SK-N-SH (cell line): ENCODE data around the gene METTL9. TPM values are rescaled to one million over a fixed set of nuclear protein-coding genes. Genes with fewer than 3 reads are reported as not detected.
A peak's percentile ranks its signal among the peaks of the same experiment; 100 is the strongest.

Experiments
- CTCF ChIA-PET: fragments of 300-600, 350-600 bp; formaldehyde crosslinking; extraction: SDS; loops from one replicate; lab custom pipeline; 2021; lab: Yijun Ruan, JAX
- POLR2A ChIA-PET: fragments of 350-600 bp; sonication (Branson Sonifier 250); formaldehyde crosslinking; extraction: SDS; loops from one replicate; lab custom pipeline; 2020; ENCODE audit warnings: antibody characterized with exemption, inconsistent platforms; lab: Yijun Ruan, JAX
- DNase-seq: peaks from one replicate; pipeline ENCODE4 v3.0.0; 2012
- H2AFZ ChIP-seq: fragments of 200-600 bp; sonication (generic); 2 replicates; pipeline ENCODE4 v1.8.1; 2016; ENCODE audit warnings: antibody characterized with exemption, mild to moderate bottlenecking, low read depth
- H3F3A ChIP-seq: fragments of 200-600 bp; sonication (generic); replicated peaks from 2 replicates; pipeline ENCODE3; 2016; ENCODE audit warnings: antibody characterized with exemption, mild to moderate bottlenecking; ENCODE audit not compliant: insufficient read depth
- H3K27ac ChIP-seq, 2 experiments: fragments of 200-500 bp in 1 of 2; fragments of 200-600 bp in 1 of 2; sonication (Bioruptor generic) in 1 of 2; sonication (generic), shearing (Covaris generic) in 1 of 2; 2 replicates each; pipeline versions ENCODE4 v1.5.1 to v1.6.1; 2014 to 2016; ENCODE audit warnings: low read depth in 2 of 2, inconsistent platforms in 1 of 2, low read length in 1 of 2, mild to moderate bottlenecking in 1 of 2, mixed read lengths in 1 of 2
- H3K27me3 ChIP-seq: fragments of 200-600 bp; sonication (generic), shearing (Covaris generic); 2 replicates; pipeline ENCODE4 v1.6.1; 2016; ENCODE audit warnings: mixed run types; ENCODE audit not compliant: insufficient read depth
- H3K36me3 ChIP-seq, 2 experiments: fragments of 200-500 bp in 1 of 2; fragments of 200-600 bp in 1 of 2; sonication (Bioruptor generic) in 1 of 2; sonication (generic) in 1 of 2; replicated peaks in 1 of 2; 2 replicates each; pipeline versions ENCODE3 to v1.5.1; 2014 to 2016; ENCODE audit warnings: low read length in 1 of 2, mild to moderate bottlenecking in 1 of 2; ENCODE audit not compliant: insufficient read depth in 2 of 2, control insufficient read depth in 1 of 2
- H3K4me1 ChIP-seq, 2 experiments: fragments of 200-500 bp in 1 of 2; fragments of 200-600 bp in 1 of 2; sonication (Bioruptor generic) in 1 of 2; sonication (generic), shearing (Covaris generic) in 1 of 2; 2 replicates each; pipeline versions ENCODE4 v1.5.1 to v1.6.1; 2014 to 2016; ENCODE audit warnings: low read depth in 1 of 2, low read length in 1 of 2, mixed run types in 1 of 2; ENCODE audit not compliant: insufficient read depth in 2 of 2, control insufficient read depth in 1 of 2
- H3K4me2 ChIP-seq: fragments of 200-600 bp; sonication (generic), shearing (Covaris generic); 2 replicates; pipeline ENCODE4 v1.6.1; 2017; ENCODE audit warnings: mixed run types
- H3K4me3 ChIP-seq, 2 experiments: fragments of 200-500 bp in 1 of 2; fragments of 200-600 bp in 1 of 2; sonication (Bioruptor generic) in 1 of 2; sonication (generic), shearing (Covaris generic) in 1 of 2; 2 replicates each; pipeline versions ENCODE4 v1.5.1 to v1.8.1; 2014 to 2016; ENCODE audit warnings: low read depth in 2 of 2, inconsistent platforms in 1 of 2, low read length in 1 of 2, mild to moderate bottlenecking in 1 of 2, mixed read lengths in 1 of 2, moderate library complexity in 1 of 2
- H3K79me2 ChIP-seq: fragments of 200-600 bp; sonication (generic); 2 replicates; pipeline ENCODE4 v1.8.1; 2017; ENCODE audit warnings: mild to moderate bottlenecking; ENCODE audit not compliant: insufficient read depth
- H3K9ac ChIP-seq: fragments of 200-600 bp; sonication (generic); 2 replicates; pipeline ENCODE4 v1.6.1; 2017; ENCODE audit warnings: mixed run types
- H3K9me2 ChIP-seq: fragments of 200-600 bp; sonication (generic); 2 replicates; pipeline ENCODE4 v1.6.1; 2017; ENCODE audit warnings: mixed run types
- H3K9me3 ChIP-seq: fragments of 200-600 bp; sonication (generic); 2 replicates; pipeline ENCODE4 v1.6.1; 2017; ENCODE audit warnings: mixed run types, mild to moderate bottlenecking, moderate library complexity
- H4K20me1 ChIP-seq: fragments of 200-600 bp; sonication (generic); 2 replicates; pipeline ENCODE4 v1.6.1; 2017; ENCODE audit warnings: mild to moderate bottlenecking, mixed run types; ENCODE audit not compliant: insufficient read depth
- FOSL2 ChIP-seq: IDR thresholded peaks from 2 replicates; pipeline ENCODE4 v1.4.0; 2012; ENCODE audit warnings: low read depth, mild to moderate bottlenecking, moderate library complexity, borderline replicate concordance
- FOXM1 ChIP-seq: IDR thresholded peaks from 2 replicates; pipeline ENCODE4 v1.4.0; 2012; ENCODE audit warnings: low read depth, mild to moderate bottlenecking
- GABPA ChIP-seq: IDR thresholded peaks from 2 replicates; pipeline ENCODE4 v1.4.0; 2012; ENCODE audit warnings: low read depth, mild to moderate bottlenecking
- GATA2 ChIP-seq: sonication (generic); formaldehyde crosslinking; IDR thresholded peaks from 2 replicates; pipeline ENCODE4 v1.5.0; 2020; ENCODE audit warnings: mild to moderate bottlenecking, missing genetic modification reagents
- MXI1 ChIP-seq: IDR thresholded peaks from 2 replicates; pipeline ENCODE4 v1.6.1; 2012; ENCODE audit warnings: mild to moderate bottlenecking, low read depth, low read length, improper control_type of control experiment
- NFIC ChIP-seq: IDR thresholded peaks from 2 replicates; pipeline ENCODE4 v1.4.0; 2012; ENCODE audit warnings: borderline replicate concordance
- NRF1 ChIP-seq: IDR thresholded peaks from 2 replicates; pipeline ENCODE4 v1.6.1; 2012; ENCODE audit warnings: low read depth, mild to moderate bottlenecking, low read length
- POLR2AphosphoS5 ChIP-seq: IDR thresholded peaks from 2 replicates; pipeline ENCODE4 v1.6.1; 2012; ENCODE audit warnings: low read depth, low read length
- RAD21 ChIP-seq: IDR thresholded peaks from 2 replicates; pipeline ENCODE4 v1.6.1; 2012; ENCODE audit warnings: mild to moderate bottlenecking, low read length
- RXRA ChIP-seq: IDR thresholded peaks from 2 replicates; pipeline ENCODE4 v1.4.0; 2012; ENCODE audit warnings: low read depth, mild to moderate bottlenecking, borderline replicate concordance
- SMC3 ChIP-seq: IDR thresholded peaks from 2 replicates; pipeline ENCODE4 v1.6.1; 2012; ENCODE audit warnings: low read depth, low read length, improper control_type of control experiment
- TAF1 ChIP-seq: IDR thresholded peaks from 2 replicates; pipeline ENCODE4 v1.6.1; 2012; ENCODE audit warnings: low read depth, mild to moderate bottlenecking, low read length, moderate library complexity, borderline replicate concordance
- TCF12 ChIP-seq: IDR thresholded peaks from 2 replicates; pipeline ENCODE4 v1.4.0; 2012
- TEAD4 ChIP-seq: IDR thresholded peaks from 2 replicates; pipeline ENCODE4 v1.4.0; 2012; ENCODE audit warnings: mild to moderate bottlenecking, borderline replicate concordance; ENCODE audit not compliant: insufficient read depth
- YY1 ChIP-seq: IDR thresholded peaks from 2 replicates; pipeline ENCODE4 v1.4.0; 2012; ENCODE audit warnings: low read depth, mild to moderate bottlenecking
- WGBS: methylation state at CpG from one replicate; pipeline ENCODE4 v1.1.6; 2017; ENCODE audit warnings: low lambda C conversion rate; 5-methylcytosine and 5-hydroxymethylcytosine counted together
- polyA plus RNA-seq, 3 experiments: library from polyadenylated mRNA; depleted of rRNA; stranded (reverse); fragments of >200 nt; gene quantifications; 2 replicates each; pipeline ENCODE4 v1.2.3, GENCODE V29; 2012
- TF ChIP-seq, protein P1 (sequence below): fragments of 150-350 bp; IDR thresholded peaks from 2 replicates; pipeline ENCODE4 v1.6.1; 2016; ENCODE audit warnings: mild to moderate bottlenecking, low read depth, low read length
- TF ChIP-seq, protein P2 (sequence below): IDR thresholded peaks from 2 replicates; pipeline ENCODE4 v1.4.0; 2012; ENCODE audit warnings: low read depth, borderline replicate concordance
- TF ChIP-seq, protein P3 (sequence below): IDR thresholded peaks from 2 replicates; pipeline ENCODE4 v1.4.0; 2012; ENCODE audit warnings: low read depth

METTL9 gene
- polyA plus RNA-seq, 1 of the 3 experiments (the other 2 are of a cell fraction), result 70.7 TPM

DNA sequence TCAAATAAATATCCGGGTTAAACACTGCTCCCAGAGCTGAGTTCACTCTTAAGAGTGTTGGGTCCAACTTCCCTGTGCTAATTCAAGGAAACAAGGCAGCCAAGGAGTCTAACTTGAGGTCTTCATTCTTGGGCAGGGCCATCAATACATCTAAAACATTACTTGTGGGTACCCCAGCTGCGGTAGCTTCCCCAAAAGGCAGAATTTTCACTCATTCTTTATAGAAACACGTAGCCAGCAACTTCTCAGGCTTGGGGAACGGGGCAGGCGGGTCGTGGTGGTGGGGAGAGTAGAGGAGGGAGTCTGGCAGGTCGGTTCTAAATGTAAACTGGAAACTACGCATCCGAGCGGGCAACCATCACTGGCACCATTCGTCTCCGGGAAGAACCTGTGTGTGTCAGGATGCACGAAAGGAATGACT, 666 bp upstream of the METTL9 start:
- Histone ChIP-seq H3K27me3 (no peaks in the 10 kb centered on the region), H3K36me3 (no peaks in the 10 kb centered on the region), H3K9me2 (no peaks in the 10 kb centered on the region), H3K4me1 (peaks cover 4 to 10% of the 10 kb centered on the region in 2 experiments; a peak in 3 of 4 replicates), H3K79me2 (peaks cover 38% of the 10 kb centered on the region), H4K20me1 (peaks cover 37% of the 10 kb centered on the region), H3K9ac (peak overlapping the region; percentile 91), H3F3A (no peaks in the 10 kb centered on the region), H3K9me3 (no peaks in the 10 kb centered on the region), H3K4me3 (peak overlapping the region; percentile 78 to 83), H3K27ac (peak overlapping the region; percentile 86 to 90), H2AFZ (peak overlapping the region; percentile 85), H3K4me2 (peak overlapping the region; percentile 78)
- DNase-seq, result no peak
- TF ChIP-seq YY1, result no peak
- TF ChIP-seq SMC3, result no peak
- TF ChIP-seq, protein P1, sequence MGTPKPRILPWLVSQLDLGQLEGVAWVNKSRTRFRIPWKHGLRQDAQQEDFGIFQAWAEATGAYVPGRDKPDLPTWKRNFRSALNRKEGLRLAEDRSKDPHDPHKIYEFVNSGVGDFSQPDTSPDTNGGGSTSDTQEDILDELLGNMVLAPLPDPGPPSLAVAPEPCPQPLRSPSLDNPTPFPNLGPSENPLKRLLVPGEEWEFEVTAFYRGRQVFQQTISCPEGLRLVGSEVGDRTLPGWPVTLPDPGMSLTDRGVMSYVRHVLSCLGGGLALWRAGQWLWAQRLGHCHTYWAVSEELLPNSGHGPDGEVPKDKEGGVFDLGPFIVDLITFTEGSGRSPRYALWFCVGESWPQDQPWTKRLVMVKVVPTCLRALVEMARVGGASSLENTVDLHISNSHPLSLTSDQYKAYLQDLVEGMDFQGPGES, result no peak
- TF ChIP-seq FOSL2, result no peak
- TF ChIP-seq GABPA, result no peak
- no peak for TF ChIP-seq FOXM1
- TF ChIP-seq MXI1, result no peak
- no peak for TF ChIP-seq TCF12
- no peak for TF ChIP-seq NRF1
- TF ChIP-seq, protein P2, sequence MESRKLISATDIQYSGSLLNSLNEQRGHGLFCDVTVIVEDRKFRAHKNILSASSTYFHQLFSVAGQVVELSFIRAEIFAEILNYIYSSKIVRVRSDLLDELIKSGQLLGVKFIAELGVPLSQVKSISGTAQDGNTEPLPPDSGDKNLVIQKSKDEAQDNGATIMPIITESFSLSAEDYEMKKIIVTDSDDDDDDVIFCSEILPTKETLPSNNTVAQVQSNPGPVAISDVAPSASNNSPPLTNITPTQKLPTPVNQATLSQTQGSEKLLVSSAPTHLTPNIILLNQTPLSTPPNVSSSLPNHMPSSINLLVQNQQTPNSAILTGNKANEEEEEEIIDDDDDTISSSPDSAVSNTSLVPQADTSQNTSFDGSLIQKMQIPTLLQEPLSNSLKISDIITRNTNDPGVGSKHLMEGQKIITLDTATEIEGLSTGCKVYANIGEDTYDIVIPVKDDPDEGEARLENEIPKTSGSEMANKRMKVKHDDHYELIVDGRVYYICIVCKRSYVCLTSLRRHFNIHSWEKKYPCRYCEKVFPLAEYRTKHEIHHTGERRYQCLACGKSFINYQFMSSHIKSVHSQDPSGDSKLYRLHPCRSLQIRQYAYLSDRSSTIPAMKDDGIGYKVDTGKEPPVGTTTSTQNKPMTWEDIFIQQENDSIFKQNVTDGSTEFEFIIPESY, result no peak
- no peak for TF ChIP-seq NFIC
- TF ChIP-seq TEAD4, result no peak
- TF ChIP-seq RAD21, result no peak
- TF ChIP-seq, protein P3, sequence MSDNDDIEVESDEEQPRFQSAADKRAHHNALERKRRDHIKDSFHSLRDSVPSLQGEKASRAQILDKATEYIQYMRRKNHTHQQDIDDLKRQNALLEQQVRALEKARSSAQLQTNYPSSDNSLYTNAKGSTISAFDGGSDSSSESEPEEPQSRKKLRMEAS, result no peak
- no peak for TF ChIP-seq GATA2 (CRISPR knock-in tag)
- TF ChIP-seq POLR2AphosphoS5, result no peak
- no peak for TF ChIP-seq RXRA
- no peak for TF ChIP-seq TAF1
- WGBS, result 9% methylated on average over 13 of the region's 13 CpGs
- ChIA-PET POLR2A (interaction anchor here (1.3 kb wide), 1 partner anchor 28 kb away, joined by 4 read pairs; no protein-coding TSS in a partner anchor), CTCF (interaction anchor here (1.0 to 3.6 kb wide), 4 partner anchors 14 to 110 kb away, joined by 3 to 19 read pairs (median 6); no protein-coding TSS in a partner anchor)
